Stimulated activated CD8-positive, alpha-beta memory T cell treated with anti-CD3 and anti-CD28 coated beads, Interleukin-12 subunit alpha, Interleukin-12 subunit beta, amount 100 ng/mL, for 1 hour (primary cell): ENCODE measurements around the gene DGKI.

Experiments
- DNase-seq: peaks from one replicate; pipeline ENCODE4 v3.0.0-alpha.2; 2020; ENCODE audit warnings: low read depth

DGKI gene

GRCh38 chr7:137787301-137787976 is 59.3 kb downstream of the DGKI start:
- no peak for DNase-seq

GRCh38 chr7:137778511-137778910 is 68.3 kb downstream of the DGKI start:
- no peak for DNase-seq

- no peak for DNase-seq
Measured at GRCh38 chr7:137774793-137775201, 72.0 kb downstream of the DGKI start.

GRCh38 chr7:137772748-137773147 is 74.0 kb downstream of the DGKI start:
- no peak for DNase-seq

- no peak for DNase-seq
Measured at GRCh38 chr7:137772316-137772715, 74.5 kb downstream of the DGKI start.

GRCh38 chr7:137771679-137772078 is 75.1 kb downstream of the DGKI start:
- no peak for DNase-seq

- DNase-seq, result no peak
Measured at GRCh38 chr7:137771273-137771672, 75.5 kb downstream of the DGKI start.

- DNase-seq, result no peak
Measured at GRCh38 chr7:137768366-137768765, 78.4 kb downstream of the DGKI start.

GRCh38 chr7:137762334-137762733 is 84.4 kb downstream of the DGKI start:
- no peak for DNase-seq

- DNase-seq, result no peak
Measured at GRCh38 chr7:137760111-137760510, 86.7 kb downstream of the DGKI start.

GRCh38 chr7:137757146-137757925 is 89.4 kb downstream of the DGKI start:
- DNase-seq, result no peak

GRCh38 chr7:137755846-137756651 is 90.7 kb downstream of the DGKI start:
- no peak for DNase-seq

- DNase-seq, result no peak
Measured at GRCh38 chr7:137755427-137755826, 91.3 kb downstream of the DGKI start.

- DNase-seq, result no peak
Measured at GRCh38 chr7:137753948-137754851, 92.6 kb downstream of the DGKI start.

- no peak for DNase-seq
Measured at GRCh38 chr7:137753575-137753947, 93.2 kb downstream of the DGKI start.

- DNase-seq, result no peak
Measured at GRCh38 chr7:137753067-137753466, 93.7 kb downstream of the DGKI start.

- no peak for DNase-seq
Measured at GRCh38 chr7:137751361-137752009, 95.3 kb downstream of the DGKI start.

- DNase-seq, result no peak
Measured at GRCh38 chr7:137747359-137748031, 99.3 kb downstream of the DGKI start.

GRCh38 chr7:137743021-137743420 is 103.8 kb downstream of the DGKI start:
- DNase-seq, result no peak

GRCh38 chr7:137742051-137742450 is 104.7 kb downstream of the DGKI start:
- no peak for DNase-seq

GRCh38 chr7:137741443-137741842 is 105.3 kb downstream of the DGKI start:
- DNase-seq, result no peak
